Activated effector memory CD4-positive, alpha-beta T cell treated with anti-CD3 and anti-CD28 coated beads, Interleukin-2, amount 50 U/mL, for 16 hours (primary cell): ENCODE results near the gene FAM111A.
A peak's percentile ranks its signal among the peaks of the same experiment; 100 is the strongest.

Experiments used
- DNase-seq: peaks from one replicate; pipeline ENCODE4 v3.0.0-alpha.2; 2020

The FAM111A gene

GRCh38 chr11:59180168-59180776 lies 37.6 kb downstream of the FAM111A start:
- DNase-seq, result no peak

- DNase-seq, result no peak
Measured at GRCh38 chr11:59180907-59181306, 38.3 kb downstream of the FAM111A start.

DNA sequence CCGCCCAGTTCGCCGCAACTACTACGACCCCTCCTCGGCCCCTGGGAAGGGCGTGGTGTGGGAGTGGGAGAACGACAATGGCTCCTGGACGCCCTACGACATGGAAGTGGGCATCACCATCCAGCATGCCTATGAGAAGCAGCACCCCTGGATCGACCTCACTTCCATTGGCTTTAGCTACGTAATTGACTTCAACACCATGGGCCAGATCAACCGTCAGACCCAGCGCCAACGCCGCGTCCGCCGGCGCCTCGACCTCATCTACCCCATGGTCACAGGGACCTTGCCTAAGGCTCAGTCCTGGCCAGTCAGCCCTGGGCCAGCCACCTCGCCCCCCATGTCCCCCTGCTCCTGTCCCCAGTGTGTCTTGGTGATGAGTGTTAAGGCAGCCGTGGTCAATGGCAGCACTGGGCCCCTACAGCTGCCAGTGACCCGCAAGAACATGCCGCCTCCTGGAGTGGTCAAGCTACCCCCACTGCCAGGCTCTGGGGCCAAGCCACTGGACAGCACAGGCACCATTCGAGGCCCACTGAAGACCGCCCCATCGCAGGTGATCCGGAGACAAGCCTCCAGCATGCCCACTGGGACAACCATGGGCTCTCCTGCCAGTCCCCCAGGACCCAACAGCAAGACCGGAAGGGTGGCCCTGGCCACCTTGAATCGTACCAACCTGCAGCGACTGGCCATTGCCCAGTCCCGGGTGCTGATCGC lies 39.2 kb downstream of the FAM111A start:
- DNase-seq, result no peak

DNA sequence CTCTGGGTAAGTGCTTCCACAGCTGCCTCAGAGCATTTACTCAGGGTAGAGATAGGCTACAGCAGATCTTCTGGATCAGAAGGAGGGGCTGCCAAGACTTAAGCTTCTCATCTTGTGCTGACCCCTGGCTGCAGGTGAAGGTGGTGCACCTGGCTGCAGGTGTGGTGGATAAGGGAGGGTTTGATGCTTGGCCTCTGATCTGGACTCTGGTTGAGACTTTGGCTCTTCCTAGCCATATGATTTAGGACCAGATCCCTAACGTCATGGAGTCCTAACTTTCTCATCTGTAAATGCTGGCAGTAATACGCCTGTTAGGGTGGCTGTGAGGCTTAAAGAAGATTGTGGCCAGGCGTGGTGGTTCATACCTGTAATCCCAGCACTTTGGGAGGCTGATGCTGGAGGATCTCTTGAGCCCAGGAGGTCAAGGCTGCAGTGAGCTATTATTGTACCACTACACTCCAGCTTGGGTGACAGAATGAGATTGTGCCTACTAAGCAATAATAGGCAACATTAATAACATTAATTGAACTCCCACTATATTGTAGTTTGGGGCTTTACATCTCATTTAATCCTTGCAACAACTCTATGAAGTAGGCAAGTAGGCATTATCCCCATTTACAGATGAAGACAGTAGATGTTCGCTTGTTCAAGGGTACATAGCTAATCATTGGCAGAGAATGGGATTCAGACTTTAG lies 39.9 kb downstream of the FAM111A start:
- no peak for DNase-seq

DNA sequence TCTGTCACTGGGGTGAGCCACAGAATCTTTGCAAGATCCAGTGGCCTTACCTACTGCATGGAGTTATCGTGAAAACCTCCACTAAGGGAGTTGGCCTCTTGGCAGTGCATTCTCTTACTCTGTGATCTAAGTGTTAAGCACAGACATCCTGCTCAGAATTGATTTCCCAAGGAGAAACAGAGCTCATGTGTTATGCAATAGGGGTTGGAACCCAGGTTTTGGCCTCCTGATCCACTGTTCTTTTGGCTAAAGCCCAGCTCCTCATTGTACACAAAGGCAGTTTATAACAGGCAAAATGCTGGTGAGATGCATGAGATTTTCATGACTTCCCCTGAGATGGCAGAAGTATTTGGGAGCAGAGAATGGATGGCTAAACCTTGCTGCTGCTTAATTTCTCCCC lies 41.1 kb downstream of the FAM111A start:
- no peak for DNase-seq

DNA sequence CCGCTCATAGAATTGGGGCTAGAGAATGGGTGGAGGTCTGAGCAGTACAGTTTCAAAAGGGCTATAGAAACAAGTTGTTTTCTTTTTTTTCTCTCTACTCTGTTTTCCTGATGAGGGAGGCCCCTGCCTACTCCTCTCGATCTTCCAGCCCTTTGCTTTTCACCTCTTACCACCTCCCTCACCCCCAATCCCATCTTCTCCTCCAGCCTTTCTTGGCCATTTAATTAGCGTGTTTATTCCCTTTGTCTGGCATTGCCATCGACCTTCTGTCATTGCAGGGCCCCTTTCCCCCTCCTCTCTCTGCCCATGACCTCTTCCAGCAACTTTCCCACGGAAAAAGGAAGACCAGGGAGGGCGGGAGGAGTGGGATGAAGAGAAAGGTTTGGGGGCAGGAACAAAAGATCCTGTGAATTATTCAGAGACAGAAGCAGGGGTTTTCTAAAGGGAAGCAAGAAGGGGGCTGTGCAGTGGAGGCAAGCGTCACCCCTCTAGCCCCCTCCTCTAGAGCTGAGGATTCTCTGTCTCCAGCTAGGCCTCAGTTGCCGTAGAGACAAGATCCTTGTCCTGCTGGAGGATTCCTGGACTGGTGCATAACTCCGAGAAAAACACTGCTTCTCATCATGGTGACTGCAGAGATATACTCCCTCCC lies 42.2 kb downstream of the FAM111A start:
- no peak for DNase-seq

DNA sequence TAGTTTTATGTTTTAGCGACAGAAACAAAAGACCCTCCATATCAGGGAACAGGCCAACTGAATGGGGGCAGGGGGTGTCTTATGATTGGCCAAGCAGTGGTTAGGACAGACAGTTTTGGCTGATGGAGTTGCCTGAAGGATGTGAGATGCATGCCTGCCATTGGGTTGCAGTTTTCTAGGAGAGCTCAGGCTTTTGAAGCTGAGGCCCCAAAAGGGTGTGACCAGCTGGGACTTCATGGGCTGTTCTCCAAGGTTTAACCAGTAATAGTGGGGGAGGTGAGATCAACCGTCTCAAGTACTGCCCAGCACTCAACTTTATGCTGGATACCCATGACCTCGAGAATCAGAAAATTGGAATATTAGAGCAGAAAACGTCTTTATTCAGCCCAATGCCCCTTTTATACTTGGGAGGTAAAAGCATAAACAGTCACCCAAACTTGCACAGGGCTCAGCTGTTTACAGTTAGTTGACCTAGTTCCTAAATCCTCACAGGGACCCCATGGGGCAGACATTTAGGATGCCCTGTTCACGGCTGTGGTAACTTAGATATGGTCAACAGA lies 42.8 kb downstream of the FAM111A start:
- DNase-seq, result no peak

DNA sequence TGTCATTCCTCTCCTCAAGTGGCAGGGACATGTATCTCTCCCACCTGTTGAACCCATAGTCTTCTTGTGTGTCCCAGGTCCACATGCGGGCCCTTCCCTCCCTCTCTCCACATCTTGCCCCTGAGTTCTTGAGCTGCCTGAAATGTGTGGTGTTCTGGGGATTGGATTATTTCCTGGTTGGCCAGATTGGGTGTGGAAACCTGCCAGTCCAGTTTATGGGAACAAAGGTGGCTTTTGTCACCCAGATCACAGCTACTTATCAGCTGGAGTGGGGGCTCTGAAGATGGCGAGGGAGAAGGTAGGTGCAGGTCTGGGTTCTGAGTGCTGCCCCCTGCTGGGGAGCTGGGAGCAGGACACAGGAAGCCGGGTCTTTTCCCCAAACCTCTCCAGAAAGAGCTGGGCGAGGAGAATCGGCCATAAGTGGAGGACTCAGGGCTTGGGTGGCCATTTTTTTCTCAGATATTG lies 43.5 kb downstream of the FAM111A start:
- peak; percentile 83 for DNase-seq

DNA sequence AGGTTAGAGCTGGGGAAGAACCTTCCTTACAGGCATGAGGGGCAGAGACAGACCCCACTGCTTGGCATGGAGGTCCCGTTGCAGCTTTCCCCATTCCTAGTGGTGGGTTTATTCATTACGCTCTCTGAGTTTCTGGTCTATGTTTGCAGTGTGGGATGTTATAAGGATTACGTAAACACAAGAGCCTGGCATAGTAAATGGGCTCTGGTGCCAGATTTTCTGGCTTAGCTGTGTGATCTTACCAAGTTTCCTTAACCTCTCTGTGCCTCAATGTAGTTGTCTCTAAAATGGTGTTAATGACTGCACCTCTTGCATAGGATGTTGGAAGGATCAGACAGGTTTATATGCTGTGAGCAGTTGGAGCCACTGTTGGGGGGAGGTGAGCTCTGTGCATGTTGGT lies 44.4 kb downstream of the FAM111A start:
- no peak for DNase-seq

DNA sequence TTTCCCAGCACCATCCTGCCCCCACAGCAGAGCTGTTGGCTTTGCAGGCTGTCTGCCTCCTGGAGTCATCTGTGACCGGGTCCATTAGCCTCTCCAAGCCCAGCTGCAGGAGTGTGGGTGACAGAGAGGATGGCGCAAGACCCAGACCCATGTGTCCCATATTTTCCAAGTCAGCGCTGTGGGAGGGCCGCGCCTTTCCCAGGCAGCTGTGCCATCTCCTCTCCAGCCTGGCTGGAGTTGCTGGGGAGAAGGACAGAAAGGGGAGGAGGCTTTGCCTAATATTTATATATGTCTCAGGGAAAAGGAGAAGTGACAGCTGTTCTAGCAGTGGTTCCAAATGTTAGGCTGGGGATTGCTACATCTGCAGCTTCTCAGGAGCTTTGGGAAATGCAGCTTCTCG lies 44.9 kb downstream of the FAM111A start:
- DNase-seq, result no peak

DNA sequence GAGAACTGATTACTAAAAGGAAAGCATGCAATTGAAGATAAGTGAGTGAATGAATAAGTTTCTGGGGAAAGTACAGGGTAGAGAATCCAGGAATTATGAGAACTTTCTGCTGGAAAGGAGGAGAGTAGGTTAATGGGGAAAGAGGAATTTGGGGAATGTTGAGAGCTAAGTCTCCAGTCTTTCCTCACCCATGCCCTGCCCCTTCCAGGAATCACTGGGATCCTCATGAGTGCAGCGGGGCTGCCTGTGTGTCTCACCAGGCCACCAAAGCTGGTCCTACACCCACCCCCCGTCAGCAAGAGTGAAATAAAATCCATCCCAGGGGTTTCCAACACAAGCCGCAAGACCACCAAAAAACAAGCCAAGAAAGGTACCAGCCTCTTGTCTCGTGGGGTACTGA lies 46.3 kb downstream of the FAM111A start:
- DNase-seq, result no peak

DNA sequence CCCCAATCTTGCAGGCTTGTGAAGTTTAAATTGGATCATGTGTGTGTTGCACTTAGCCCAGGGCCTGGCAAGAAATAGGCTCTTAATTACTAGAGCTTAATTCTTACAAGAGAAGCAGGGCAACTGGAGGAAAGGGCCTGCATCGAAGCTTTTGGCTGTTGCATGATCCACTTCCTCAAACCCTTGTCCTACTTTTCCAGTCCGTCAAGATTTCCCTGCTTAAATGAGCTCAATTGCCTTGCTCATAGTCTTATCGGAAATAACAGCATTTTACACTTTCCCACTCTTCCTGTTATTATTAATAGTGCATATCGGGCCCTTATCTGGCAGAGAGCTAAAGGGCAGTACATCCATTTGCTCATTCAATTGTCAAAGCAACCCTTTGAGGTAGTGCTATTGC lies 47.3 kb downstream of the FAM111A start:
- DNase-seq, result no peak

DNA sequence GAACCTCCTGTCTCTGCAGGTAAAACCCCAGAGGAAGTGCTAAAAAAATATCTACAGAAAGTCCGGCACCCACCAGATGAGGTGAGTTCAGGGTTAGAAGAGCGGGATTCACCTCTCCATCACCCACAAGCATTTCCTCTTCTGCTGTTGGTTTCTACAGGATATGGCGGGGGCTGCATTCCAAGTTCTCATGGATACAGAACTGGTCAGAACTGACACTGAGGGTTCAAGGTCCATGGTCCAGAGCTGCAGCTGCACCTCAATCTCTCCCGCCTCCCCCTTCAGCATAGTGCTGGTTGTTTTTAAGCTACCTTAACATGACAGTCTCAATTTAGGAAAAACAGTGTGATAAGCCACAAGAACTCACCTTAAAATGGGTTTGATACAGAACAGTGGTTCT lies 48.4 kb downstream of the FAM111A start:
- DNase-seq, result no peak

GRCh38 chr11:59191890-59192289 lies 49.2 kb downstream of the FAM111A start:
- no peak for DNase-seq

DNA sequence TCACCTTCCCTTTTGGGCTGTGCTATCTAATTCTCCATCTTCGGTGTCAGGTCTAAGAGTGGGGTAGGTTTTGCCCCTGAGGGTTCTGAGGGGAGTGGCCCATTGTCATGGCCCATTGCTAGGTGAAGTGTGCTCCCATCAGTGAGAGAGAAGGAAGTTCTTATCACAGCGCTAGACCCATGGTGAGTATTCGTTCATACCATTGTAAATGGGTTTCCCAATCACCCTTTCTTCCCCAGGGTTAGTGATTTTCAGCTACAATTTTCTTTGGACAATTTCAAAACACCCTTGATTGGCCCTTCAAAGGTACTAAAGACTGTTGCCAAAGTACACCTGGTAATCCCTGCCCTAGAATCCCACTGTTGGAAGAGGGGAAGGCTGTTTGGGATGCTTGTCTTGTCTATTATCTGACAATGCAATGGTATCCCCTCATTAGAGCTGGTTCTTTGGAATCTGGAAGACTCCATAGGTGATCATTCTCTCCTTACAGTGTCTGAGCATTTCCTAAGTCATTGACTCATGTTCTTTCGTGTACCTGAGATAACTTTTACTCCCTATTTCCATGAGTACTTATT lies 49.9 kb downstream of the FAM111A start:
- DNase-seq, result no peak

DNA sequence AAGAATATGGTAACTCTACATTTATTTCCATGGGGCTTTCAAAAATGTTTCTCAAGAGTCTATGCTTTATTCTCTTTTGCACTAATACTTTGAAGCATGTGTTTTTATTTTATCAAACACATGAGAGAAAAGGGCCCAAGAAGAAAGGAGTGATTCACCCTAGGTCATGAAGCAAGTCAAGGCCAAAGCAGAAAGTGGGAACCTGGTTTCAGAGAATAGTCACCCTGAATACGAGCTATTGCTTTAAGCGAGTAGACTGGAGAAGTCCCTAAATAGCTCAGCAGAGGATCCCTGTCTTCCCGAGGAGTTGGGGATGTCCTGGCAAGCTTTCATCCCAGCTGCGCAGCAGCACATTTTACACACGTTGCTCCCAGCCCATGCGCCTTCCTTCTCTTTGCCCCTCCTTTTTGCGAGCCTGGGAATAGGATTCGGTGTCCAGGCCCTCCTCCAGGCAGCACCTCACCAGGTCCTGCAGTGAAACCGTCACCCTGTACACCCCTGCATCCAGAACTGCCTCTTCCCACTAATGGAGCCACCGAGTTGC lies 51.0 kb downstream of the FAM111A start:
- DNase-seq, result no peak

DNA sequence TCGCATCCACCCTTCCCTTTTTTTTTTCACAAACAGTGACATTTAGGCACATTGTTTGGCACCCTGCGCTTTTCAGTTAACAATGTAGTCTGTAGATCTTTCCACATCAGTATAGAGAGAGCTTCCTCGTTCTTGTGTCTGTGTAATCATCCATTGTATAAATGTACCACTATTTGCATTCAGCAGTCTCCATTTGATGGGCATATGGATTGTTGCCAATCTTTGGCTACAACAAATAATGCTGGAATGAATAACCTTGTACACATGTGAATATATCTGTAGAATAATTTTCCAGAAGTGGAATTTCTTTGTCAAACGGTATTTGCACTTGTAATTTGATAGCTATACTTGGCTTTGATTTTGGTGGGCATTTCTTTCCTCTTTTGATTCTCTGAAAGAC lies 52.9 kb downstream of the FAM111A start:
- no peak for DNase-seq

DNA sequence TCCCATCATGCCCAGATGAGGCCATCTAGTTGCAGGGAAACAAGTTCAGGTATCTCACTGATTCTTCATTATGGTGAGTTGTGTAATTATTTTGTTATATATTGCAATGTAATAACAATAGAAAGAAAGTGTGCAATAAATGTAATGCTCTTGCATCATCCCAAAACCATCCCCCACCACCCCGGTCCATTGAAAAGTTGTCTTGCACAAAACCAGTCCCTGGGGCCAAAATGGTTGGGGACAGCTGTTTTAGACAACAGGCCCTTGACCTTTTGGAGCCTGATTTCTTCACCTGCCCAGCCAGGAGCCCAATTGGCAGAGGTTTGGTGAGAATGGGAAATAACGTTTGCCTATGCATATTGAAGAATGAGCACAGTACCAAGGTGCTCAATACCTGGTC lies 54.1 kb downstream of the FAM111A start:
- no peak for DNase-seq

DNA sequence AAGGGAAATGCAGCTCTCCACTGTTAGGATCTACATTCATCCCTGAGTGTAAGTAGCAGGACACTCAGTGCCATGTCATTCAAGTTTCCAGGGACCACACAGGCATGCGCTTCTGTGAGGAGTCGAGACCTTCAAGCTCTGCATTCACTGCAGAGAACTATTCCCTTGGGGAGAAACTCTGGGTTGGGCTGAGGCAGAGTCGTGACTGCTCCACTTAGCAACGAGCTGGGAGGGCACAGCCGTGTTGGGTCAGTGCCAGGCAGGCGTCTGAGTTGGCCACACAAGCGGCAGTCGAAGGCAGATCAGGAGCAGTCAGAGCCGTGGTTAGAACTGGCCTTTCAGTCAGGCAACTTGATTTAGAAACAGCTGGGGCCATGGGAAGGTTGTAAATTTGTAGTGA lies 55.3 kb downstream of the FAM111A start:
- DNase-seq, result no peak

DNA sequence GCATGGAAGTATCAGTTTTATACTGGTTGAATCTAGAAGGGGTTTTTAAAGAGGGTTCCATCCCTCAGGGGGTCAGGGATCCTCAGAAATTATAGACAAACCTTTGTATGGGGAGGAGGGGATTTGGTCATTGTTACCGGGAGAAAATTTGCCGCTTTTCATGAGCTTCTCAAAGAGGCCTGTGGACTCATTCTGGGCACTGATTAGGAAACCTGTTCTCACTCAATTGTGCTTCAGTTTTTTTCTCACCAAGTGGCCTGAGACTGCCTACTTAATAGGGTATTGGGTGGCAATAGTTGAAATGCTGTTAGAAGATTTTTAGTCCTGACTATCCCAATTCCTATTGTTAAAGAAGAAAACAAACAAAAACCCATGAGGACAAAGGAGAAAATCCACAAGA lies 56.1 kb downstream of the FAM111A start:
- DNase-seq, result no peak

DNA sequence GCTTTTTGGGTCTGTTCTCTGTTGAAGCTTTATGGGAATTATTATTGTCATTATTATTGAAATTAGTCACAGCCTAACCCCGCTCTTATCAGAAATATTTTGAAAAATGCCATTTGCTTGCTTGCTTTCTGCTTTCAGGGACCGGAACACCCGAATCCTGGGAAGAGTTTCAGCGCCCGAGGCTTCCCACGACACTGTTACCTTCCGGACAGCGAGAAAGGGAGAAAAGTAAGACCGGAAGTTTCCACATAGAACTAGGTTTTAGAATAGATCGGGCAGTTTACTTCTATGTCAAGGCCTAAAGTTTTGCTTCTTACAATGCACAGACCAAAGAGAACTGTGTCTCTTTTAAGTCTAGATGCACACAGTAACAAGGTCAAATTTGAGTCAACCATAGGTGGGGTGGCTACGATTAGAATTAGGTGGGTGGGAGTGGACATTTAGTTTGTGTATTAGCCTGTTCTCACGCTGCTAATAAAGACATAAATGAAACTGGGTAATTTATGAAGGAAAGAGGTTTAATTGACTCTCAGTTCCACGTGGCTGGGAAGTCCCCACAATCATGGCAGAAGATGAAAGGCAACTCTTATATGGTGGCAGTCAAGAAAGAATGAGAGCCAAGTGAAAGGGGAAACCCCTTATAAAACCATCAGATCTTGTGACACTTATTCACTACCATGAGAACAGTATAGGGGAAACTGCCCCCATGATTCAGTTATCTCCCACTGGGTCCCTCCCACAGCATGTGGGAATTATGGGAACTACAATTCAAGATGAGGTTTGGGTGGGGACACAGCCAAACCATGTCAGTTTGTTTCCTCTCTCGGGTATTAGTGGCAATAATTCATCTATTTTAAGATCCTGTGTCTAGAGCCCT lies 57.1 kb downstream of the FAM111A start:
- DNase-seq, result no peak

GRCh38 chr11:59200423-59200746 lies 57.7 kb downstream of the FAM111A start:
- DNase-seq, result no peak
